Measurements from ENCODE around the gene RAI14.

Gene RAI14

DNA sequence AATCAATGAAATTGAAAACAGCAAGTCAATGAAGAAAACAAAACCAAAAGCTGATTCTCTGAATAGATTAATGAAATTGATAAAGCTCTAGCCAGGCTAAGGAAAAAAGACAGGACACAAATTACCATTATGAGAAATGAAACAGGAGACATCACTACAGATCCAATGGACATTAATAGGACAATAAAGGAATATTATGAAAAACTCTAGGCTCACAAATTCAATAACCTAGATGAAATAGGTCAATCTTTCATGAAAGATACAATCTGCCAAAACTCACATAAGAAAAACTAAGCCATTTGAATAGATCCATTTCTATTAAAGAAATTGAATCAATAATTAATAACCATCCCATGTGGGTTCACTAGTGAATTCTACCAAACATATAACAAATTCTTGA, 220.1 kb downstream of the RAI14 start:
- TF ChIP-seq, protein P1, sequence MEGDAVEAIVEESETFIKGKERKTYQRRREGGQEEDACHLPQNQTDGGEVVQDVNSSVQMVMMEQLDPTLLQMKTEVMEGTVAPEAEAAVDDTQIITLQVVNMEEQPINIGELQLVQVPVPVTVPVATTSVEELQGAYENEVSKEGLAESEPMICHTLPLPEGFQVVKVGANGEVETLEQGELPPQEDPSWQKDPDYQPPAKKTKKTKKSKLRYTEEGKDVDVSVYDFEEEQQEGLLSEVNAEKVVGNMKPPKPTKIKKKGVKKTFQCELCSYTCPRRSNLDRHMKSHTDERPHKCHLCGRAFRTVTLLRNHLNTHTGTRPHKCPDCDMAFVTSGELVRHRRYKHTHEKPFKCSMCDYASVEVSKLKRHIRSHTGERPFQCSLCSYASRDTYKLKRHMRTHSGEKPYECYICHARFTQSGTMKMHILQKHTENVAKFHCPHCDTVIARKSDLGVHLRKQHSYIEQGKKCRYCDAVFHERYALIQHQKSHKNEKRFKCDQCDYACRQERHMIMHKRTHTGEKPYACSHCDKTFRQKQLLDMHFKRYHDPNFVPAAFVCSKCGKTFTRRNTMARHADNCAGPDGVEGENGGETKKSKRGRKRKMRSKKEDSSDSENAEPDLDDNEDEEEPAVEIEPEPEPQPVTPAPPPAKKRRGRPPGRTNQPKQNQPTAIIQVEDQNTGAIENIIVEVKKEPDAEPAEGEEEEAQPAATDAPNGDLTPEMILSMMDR (IDR thresholded peaks at IDR 0.05; ENCODE audit: control extremely low read depth, extremely low read depth, low read depth, missing control alignments) = no peak
- ChIA-PET POLR2A (no interaction called here), CTCF (no interaction called here)
- no peak for DNase-seq (ENCODE audit: extremely low spot score)

- ChIA-PET POLR2A (no interaction called here), CTCF (interaction anchor here (0.7 to 1.4 kb wide), 2 partner anchors 15 to 17 kb away, joined by 4 to 7 read pairs; no protein-coding TSS in a partner anchor)
- TF ChIP-seq, protein P1 (IDR thresholded peaks at IDR 0.05; ENCODE audit: control extremely low read depth, extremely low read depth, low read depth, missing control alignments) = no peak
- DNase-seq (ENCODE audit: extremely low spot score) = no peak
Observed at GRCh38 chr5:34881246-34881645, 225.1 kb downstream of the RAI14 start.

Measured in GM10248 (cell line).